SK-N-SH treated with all-trans-retinoic acid at 6 μM for 48 hours (cell line): ENCODE data around the gene PAIP1.

Source experiments
- BACH2 ChIP-seq: fragments of 250-450 bp; sonication (Bioruptor Pico); IDR thresholded peaks from 2 replicates; pipeline ENCODE4 v1.9.0; 2021; ENCODE audit warnings: mild to moderate bottlenecking, borderline replicate concordance
- ESRRG ChIP-seq: fragments of 250-450 bp; sonication (Bioruptor Pico); IDR thresholded peaks from 2 replicates; pipeline ENCODE4 v1.6.1; 2021; ENCODE audit warnings: mild to moderate bottlenecking
- GLIS3 ChIP-seq: fragments of 250-450 bp; sonication (Bioruptor Pico); IDR thresholded peaks from 2 replicates; pipeline ENCODE4 v1.5.0; 2020; ENCODE audit warnings: mild to moderate bottlenecking, moderate library complexity
- PPARA ChIP-seq: fragments of 250-450 bp; sonication (Bioruptor Pico); IDR thresholded peaks from 2 replicates; pipeline ENCODE4 v1.5.0; 2020; ENCODE audit warnings: mild to moderate bottlenecking, borderline replicate concordance
- RARB ChIP-seq: fragments of 250-450 bp; sonication (Bioruptor Pico); IDR thresholded peaks from 2 replicates; pipeline ENCODE4 v1.8.0; 2021; ENCODE audit warnings: mild to moderate bottlenecking, moderate library complexity
- SNAI2 ChIP-seq: fragments of 250-450 bp; sonication (Bioruptor Pico); IDR thresholded peaks from 2 replicates; pipeline ENCODE4 v1.5.0; 2020; ENCODE audit warnings: mild to moderate bottlenecking, moderate library complexity
- ZFP3 ChIP-seq: fragments of 250-450 bp; sonication (Bioruptor Pico); IDR thresholded peaks from 2 replicates; pipeline ENCODE4 v1.5.0; 2020; ENCODE audit warnings: mild to moderate bottlenecking, moderate library complexity
- ZNF70 ChIP-seq: fragments of 450-650 bp; formaldehyde crosslinking; IDR thresholded peaks from 2 replicates; pipeline ENCODE4 v1.5.0; 2020; ENCODE audit warnings: mild to moderate bottlenecking, moderate library complexity
- ZNF8 ChIP-seq: fragments of 450-650 bp; formaldehyde crosslinking; IDR thresholded peaks from 2 replicates; pipeline ENCODE4 v1.5.0; 2020; ENCODE audit warnings: mild to moderate bottlenecking, moderate library complexity
- TF ChIP-seq, protein P1 (sequence below): fragments of 250-450 bp; sonication (Bioruptor Pico); IDR thresholded peaks from 2 replicates; pipeline ENCODE4 v1.8.0; 2020; ENCODE audit warnings: mild to moderate bottlenecking, moderate library complexity, borderline replicate concordance
- TF ChIP-seq, protein P2 (sequence below): fragments of 250-450 bp; sonication (Bioruptor Pico); IDR thresholded peaks from 2 replicates; pipeline ENCODE4 v1.8.0; 2021; ENCODE audit warnings: low read depth, mild to moderate bottlenecking, moderate library complexity, borderline replicate concordance

DNA sequence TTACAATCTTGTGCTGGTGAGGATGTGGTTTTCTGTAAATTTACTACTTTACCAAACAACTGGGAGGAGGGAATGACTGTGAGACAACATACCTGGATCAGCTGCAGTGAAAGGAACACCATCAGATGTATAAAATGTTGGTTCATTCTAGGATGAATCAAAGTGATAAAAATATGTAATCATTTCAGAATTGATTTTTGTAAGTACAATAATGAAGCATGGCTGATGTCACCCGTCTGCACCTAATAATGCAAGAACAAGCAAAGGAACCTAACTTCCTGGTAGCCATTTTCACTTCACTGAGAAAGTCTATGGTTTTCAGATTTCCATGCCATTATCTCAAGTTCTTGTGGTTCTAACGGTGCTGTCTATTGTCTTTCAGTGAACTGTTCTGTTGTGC, 23.2 kb downstream of the PAIP1 start:
- TF ChIP-seq PPARA (CRISPR knock-in tag) (no peak), ZNF70 (CRISPR knock-in tag) (no peak), RARB (CRISPR knock-in tag) (no peak), ZNF8 (CRISPR knock-in tag) (no peak), SNAI2 (CRISPR knock-in tag) (no peak), GLIS3 (CRISPR knock-in tag) (no peak), ESRRG (CRISPR knock-in tag) (no peak), BACH2 (no peak), ZFP3 (CRISPR knock-in tag) (no peak)
- TF ChIP-seq, protein P1, sequence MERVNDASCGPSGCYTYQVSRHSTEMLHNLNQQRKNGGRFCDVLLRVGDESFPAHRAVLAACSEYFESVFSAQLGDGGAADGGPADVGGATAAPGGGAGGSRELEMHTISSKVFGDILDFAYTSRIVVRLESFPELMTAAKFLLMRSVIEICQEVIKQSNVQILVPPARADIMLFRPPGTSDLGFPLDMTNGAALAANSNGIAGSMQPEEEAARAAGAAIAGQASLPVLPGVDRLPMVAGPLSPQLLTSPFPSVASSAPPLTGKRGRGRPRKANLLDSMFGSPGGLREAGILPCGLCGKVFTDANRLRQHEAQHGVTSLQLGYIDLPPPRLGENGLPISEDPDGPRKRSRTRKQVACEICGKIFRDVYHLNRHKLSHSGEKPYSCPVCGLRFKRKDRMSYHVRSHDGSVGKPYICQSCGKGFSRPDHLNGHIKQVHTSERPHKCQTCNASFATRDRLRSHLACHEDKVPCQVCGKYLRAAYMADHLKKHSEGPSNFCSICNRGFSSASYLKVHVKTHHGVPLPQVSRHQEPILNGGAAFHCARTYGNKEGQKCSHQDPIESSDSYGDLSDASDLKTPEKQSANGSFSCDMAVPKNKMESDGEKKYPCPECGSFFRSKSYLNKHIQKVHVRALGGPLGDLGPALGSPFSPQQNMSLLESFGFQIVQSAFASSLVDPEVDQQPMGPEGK (CRISPR knock-in tag), result no peak
- TF ChIP-seq, protein P2, sequence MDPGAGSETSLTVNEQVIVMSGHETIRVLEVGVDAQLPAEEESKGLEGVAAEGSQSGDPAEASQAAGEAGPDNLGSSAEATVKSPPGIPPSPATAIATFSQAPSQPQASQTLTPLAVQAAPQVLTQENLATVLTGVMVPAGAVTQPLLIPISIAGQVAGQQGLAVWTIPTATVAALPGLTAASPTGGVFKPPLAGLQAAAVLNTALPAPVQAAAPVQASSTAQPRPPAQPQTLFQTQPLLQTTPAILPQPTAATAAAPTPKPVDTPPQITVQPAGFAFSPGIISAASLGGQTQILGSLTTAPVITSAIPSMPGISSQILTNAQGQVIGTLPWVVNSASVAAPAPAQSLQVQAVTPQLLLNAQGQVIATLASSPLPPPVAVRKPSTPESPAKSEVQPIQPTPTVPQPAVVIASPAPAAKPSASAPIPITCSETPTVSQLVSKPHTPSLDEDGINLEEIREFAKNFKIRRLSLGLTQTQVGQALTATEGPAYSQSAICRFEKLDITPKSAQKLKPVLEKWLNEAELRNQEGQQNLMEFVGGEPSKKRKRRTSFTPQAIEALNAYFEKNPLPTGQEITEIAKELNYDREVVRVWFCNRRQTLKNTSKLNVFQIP (CRISPR knock-in tag), result no peak
